CD4-positive, alpha-beta T cell treated with Interleukin-4 for 1 hour (primary cell): ENCODE measurements around the gene GNG14.
"Not testable (repeated sequence)": the region's sequence is repeated elsewhere in the genome, so short reads cannot be mapped to it uniquely, and the experiment has no call there.

Experiments
- DNase-seq, 2 donors: peaks; one replicate each; pipeline ENCODE4 v3.0.0-alpha.2; 2020 to 2022

The GNG14 gene

DNA sequence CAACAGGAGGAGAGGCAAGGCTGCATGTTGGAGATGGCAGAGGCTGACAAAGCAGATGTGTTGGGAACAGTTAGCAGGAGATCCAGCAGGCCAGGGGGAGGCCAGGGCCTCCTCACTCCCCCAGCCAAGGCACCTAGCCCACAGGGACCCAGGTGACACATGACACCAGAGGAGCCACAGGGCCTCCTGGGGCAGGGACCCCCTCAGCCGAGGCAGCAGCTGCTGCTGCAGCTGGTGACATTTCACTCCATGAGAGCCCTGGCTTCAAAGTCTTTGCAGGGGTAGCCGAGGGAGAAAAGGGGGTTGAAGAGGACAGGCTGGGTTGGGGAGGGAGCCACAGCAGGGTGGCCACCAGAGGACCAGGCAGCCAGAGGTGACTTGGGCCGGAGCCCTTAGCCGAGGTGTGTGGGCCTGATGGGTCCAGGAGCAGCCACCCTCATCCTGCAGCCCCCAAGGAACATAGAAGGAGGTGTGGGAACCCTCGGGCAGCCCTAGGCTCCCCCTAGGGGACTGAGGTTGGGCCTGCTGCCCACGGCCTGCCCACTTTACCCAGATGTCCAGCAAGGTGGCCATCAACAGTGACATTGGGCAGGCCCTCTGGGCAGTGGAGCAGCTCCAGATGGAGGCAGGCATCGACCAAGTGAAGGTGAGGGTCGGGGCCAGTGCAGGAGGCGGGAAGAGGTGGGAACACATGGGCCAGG lies at the start of gene GNG14:
Gene GNG14 (plus strand): TSS at position 503 of the 701 bp plus-strand sequence. CDS start 51 bp downstream, at position 554.
- no peak for DNase-seq

DNA sequence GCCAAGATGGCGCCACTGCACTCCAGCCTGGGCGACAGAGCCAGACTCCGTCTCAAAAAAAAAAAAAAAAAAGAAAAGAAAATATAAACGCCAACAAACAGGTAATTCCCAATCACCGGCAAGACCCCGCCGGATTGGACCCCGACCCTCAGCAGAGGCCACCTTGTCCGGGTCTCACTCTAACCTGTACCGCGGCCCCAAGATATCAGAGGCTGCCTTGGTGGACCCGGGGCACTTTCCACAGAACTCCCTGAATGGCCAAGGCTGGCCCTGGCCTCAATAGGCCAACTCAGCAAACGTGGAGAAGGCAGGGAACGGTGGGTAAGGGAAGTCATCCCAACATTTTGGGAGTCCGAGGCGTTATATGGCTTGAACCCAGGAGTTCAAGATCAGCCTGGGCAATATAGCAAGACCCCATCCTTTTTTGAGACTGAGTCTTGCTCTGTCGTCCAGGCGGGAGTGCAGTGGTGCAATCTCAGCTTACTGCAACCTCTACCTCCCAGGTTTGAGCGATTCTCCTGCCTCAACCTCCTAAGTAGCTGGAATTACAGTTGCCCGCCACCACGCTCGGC lies 49.1 kb upstream of the GNG14 start:
- DNase-seq = no peak

DNA sequence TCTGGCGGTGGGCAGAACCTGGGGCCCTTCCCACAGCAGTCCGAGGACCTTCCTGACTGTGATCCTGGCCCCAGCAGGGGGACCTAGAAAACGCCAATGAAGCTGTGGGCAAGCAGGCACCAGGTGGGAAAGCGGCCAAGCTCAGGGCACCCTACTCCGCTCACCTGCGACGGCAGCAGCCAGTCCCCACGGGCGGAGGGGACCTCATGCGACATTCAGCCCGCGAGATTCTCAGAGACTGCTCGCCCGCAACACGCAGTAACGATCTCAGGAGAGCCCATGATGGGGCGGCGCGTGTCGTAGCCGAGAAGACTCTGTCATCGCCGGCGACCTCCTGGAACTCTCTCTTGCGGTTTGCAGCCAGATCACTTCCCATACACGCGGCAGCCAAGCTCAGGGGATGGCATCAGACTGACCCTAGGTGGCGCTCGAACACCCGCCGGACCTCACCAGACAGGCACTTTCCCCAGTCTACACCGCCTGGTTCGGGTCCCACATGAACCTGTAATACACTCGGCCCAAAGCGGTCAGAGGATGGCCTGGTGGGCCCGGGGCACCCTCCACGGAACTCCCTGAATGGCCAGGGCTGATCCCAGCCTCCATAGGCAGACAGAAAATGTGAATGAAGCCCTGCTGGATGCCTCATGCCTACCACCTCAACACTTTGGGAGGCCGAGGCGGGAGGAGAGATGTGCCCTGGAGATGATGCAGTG lies 47.7 kb upstream of the GNG14 start:
- peak; percentile 86 to 89 for DNase-seq

GRCh38 chr19:12641456-12641855 lies 46.3 kb upstream of the GNG14 start:
- DNase-seq = no peak

DNA sequence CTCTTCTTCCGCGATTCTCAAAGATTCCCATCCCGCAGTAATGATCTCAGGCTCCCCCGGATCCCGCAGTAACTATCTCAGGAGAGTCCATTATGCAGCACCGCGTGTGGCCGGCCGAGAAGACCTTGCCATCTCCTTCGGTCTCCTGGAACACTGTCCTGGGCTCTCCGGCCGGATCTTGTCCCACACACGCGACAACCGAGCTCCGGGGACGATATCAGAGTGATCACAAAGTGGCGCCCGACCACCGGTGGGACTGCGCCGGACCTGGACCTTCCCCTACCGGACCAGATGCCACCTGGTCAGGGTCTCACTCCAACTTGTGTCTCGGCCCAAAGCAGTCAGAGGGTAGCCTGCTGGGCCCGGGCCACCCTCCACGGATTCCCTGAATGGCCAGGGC lies 45.3 kb upstream of the GNG14 start:
- no peak for DNase-seq

- DNase-seq = not testable (repeated sequence)
Measured at GRCh38 chr19:12643716-12644115, 44.1 kb upstream of the GNG14 start.

- DNase-seq = no peak
Measured at GRCh38 chr19:12646551-12646950, 41.2 kb upstream of the GNG14 start.

- no peak for DNase-seq
Measured at GRCh38 chr19:12647047-12647446, 40.8 kb upstream of the GNG14 start.

- DNase-seq = peak; percentile 40 to 61
Measured at GRCh38 chr19:12647490-12648071, 40.2 kb upstream of the GNG14 start.

GRCh38 chr19:12648088-12648487 lies 39.7 kb upstream of the GNG14 start:
- no peak for DNase-seq

GRCh38 chr19:12649941-12650340 lies 37.9 kb upstream of the GNG14 start:
- no peak for DNase-seq

- no peak for DNase-seq
Measured at GRCh38 chr19:12652219-12652618, 35.6 kb upstream of the GNG14 start.

DNA sequence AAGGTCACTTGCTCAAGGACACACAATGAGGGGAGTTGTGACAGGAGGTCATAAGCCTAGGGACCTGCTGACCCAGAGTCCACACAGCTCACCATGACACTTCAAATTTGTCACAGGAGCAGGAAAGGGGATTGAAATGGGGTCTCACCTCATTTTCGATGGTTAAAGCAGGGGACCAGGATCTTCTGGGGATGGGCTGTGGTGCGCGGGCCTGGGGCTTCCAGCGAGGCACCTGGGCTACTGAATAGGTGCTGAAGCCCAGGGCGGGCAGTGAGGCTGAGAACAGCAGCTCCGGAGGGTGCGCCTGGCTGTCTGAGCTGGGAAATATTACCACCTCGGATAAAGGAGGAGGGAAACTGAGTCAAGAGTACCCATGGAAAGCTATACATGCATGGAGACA lies 32.3 kb upstream of the GNG14 start:
- no peak for DNase-seq

GRCh38 chr19:12656899-12657571 lies 30.8 kb upstream of the GNG14 start:
- no peak for DNase-seq

DNA sequence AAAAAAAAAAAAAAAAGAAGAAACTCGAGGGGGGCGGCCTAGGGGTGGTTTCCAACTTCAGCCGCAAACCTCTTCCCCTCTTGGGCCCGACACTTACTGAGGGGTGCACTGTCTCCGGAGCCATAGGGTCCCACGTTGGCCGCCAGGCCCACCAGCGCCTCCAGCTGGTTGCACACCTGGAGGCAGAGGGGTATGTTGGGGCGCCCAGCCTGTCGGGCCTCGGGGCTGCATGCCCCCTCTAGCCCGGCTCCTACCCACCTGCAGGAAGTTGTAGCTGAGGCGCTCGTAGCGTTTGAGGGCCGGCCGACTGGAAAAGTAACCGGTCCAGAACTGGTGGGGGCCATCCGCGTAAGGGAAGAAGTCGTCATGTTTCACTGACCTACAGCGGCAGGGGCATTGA lies 29.8 kb upstream of the GNG14 start:
- DNase-seq = no peak

GRCh38 chr19:12660980-12661379 lies 26.8 kb upstream of the GNG14 start:
- no peak for DNase-seq

DNA sequence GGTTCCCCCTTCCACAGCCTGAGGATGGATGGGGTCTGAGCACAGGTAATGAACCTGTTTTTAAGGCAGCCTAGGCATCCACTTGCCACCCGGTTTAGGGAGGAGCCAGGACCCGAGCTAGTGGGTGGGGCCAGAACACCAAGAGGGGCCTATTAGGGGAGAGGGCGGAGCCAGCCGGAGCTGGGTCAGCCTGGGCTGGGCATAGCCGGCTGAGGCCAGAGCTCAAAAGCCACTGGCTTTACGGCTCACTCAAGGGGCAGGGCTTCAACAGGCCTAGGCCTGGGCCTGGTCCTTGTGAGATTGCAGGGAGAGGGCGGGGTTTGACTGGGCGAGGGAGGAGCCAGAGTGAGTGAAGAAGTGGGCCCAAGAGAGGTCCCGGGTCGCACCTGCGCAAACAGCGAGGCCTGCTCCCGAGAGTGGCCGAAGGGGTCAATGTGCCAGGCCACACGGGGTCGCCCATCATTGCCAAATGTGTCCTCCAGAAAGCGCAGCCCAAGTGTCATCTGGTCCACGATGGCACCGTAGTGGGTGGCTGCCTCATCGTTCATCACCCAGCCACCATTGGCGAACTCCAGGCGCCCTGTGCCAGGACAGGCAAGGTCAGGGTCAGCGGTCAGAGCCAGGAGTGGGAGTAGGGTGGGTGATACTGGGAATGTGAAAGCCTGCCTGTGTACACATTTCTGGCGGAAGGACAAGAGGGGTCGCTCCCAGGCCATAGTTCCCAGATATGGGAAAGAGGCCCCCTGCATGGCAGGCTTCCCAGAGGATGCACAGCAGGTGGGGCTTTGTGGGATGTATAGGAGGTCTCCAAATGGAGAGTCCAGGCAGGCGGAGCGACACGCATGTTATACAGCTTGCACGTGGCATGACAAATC lies 23.2 kb upstream of the GNG14 start:
- DNase-seq = no peak

DNA sequence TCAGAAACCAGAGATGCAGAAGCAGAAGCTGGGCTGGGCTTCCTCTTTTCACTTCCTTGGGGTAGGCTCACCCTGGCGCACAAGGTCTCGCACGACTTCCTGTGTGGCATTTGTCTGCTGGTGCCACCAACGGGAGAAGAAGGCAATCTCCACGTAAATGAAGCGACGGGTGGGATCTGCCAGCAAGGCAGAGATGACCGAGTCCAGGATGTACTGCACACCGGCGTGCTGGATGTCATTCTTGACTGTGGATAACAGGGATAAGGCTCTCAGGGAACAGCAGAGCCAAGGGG lies 22.6 kb upstream of the GNG14 start:
- peak; percentile 61 to 85 for DNase-seq

DNA sequence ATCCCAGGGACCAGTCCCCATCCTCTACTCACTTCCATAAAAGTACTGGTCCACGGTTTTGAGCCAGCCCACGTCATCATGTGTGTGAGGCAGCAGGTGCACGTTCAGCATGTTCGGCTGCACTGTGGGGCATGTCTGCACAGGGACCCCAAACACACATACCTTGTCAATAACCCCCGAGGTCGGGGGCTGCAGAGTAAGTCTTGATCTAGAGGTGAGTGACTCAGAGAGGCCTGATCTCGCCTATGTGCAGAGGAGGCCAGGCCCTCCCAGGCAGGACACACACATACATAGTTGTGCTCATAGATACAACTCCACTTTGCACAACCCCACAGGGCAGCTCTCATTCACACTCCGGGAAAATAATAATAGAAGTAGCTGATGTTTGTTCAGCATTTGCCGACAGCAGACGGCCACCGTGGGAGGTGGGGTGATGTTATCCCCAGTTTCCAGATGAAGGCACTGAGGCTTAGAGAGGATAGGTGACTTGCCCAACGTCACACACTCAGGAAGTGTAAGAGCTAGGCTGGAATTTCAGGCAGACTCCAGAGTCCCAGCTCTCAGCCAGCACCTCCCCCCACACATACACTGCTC lies 22.0 kb upstream of the GNG14 start:
- peak in 1 of 2 donors; percentile 34 for DNase-seq

DNA sequence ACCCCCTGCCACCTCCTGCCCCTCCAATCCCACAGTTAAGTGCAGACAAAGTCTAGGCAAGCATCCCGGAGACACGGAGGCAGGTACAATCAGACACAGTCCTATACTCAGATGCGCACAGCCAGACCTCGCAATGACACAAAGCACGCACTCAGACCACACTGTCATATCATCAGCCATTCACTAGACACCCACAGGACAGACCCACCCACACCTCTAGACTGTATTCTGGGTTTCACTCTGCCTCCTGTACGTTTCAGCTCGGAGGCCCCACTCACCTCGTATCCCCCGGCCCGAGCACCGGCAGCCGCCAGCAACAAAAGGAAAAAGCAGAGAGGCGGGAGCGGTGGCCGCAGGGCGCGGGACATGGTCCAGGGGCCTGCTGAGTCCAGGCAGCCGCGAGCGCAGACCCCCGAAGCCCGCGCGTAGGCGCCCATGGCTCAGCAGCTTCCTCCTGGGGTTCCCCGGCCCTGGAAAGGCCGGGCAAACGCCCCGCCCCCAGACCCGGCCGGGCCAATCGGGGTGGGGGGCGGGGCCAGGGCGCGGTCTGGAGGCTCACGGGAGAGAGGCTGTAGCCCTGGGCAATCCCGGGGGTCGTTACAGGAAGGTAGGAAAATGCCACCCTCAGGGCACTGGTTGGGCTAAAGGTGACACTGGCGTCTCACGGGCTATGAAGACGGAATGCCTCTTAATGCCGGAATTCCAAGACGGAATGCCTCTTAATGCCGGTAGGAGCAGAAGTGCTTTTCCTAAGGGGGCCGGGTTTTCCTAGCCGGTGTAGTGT lies 21.3 kb upstream of the GNG14 start, which contains the start of the genes MAN2B1 and WDR83:
Gene MAN2B1 (minus strand): TSS at position 478 of the 784 bp plus-strand sequence. CDS start 41 bp downstream, at position 437.
Gene WDR83 (plus strand): TSS at position 543 of the 784 bp plus-strand sequence. CDS start 2,984 bp downstream, outside the sequence.
- peak; percentile 80 to 81 for DNase-seq
